Endothelial cell of umbilical vein (primary cell): ENCODE results near the gene CDCA5. TPM values are rescaled to one million over a fixed set of nuclear protein-coding genes. Genes with fewer than 3 reads are reported as not detected.

ENCODE experiments used
- BruUV-seq: library from RNA; stranded (reverse); fragments of 400-500 nt; replicated peaks from 2 replicates; lab custom pipeline; 2021; lab: Mats Ljungman, UMichigan
- CTCF ChIA-PET: fragments of 300-600, 350-600 bp; sonication (Branson Sonifier 250); formaldehyde crosslinking; loops from one replicate; lab custom pipeline; 2021; ENCODE audit warnings: antibody characterized with exemption, inconsistent platforms; lab: Charles Lee
- POLR2A ChIA-PET: fragments of 300-600, 350-600 bp; sonication (Branson Sonifier 250); formaldehyde crosslinking; loops from one replicate; lab custom pipeline; 2021; ENCODE audit warnings: antibody characterized with exemption, inconsistent platforms; lab: Charles Lee
- DNase-seq: peaks from one replicate; pipeline ENCODE4 v3.0.0-alpha.2; 2011; ENCODE audit warnings: low read depth, low spot score
- FAIRE-seq: peaks from 2 replicates; lab custom pipeline; 2011; peaks lifted over from hg19 to GRCh38; lab: Jason Lieb, UNC
- H2AFZ ChIP-seq: 2 replicates; pipeline ENCODE4 v1.6.0; 2012; ENCODE audit warnings: low read depth, low read length, control low read depth, inconsistent platforms
- H3K27ac ChIP-seq: 2 replicates; pipeline ENCODE4 v1.5.1; 2011; ENCODE audit warnings: low read depth, mild to moderate bottlenecking, control low read depth, low read length, moderate library complexity; ENCODE audit not compliant: insufficient read depth
- H3K27me3 ChIP-seq, 2 experiments: 2 replicates each; pipeline versions ENCODE4 v1.6.0 to v1.6.1; 2011; ENCODE audit warnings: low read length in 2 of 2, mixed read lengths in 1 of 2; ENCODE audit not compliant: control insufficient read depth in 2 of 2, insufficient read depth in 2 of 2
- H3K36me3 ChIP-seq, 2 experiments: 2 replicates in 1 of 2; 3 replicates in 1 of 2; pipeline ENCODE4 v1.5.1; 2011; ENCODE audit warnings: low read length in 2 of 2, mild to moderate bottlenecking in 1 of 2, moderate library complexity in 1 of 2; ENCODE audit not compliant: control insufficient read depth in 2 of 2, insufficient read depth in 2 of 2; ENCODE audit errors: extremely low read depth in 1 of 2
- H3K4me1 ChIP-seq: 3 replicates; pipeline ENCODE4 v1.5.1; 2011; ENCODE audit warnings: mild to moderate bottlenecking, low read length; ENCODE audit not compliant: control insufficient read depth, insufficient read depth; ENCODE audit errors: extremely low read depth
- H3K4me2 ChIP-seq: 2 replicates; pipeline ENCODE4 v1.6.1; 2011; ENCODE audit warnings: low read length, control low read depth, mixed read lengths; ENCODE audit not compliant: insufficient read depth
- H3K4me3 ChIP-seq, 3 experiments: fragments of 200-600 bp in 1 of 3; sonication (generic), shearing (Covaris generic) in 1 of 3; replicated peaks in 1 of 3; 2 replicates each; pipeline ENCODE4 v1.5.1; 2011 to 2016; ENCODE audit warnings: control low read depth in 3 of 3, low read length in 3 of 3, mild to moderate bottlenecking in 2 of 3, inconsistent platforms in 1 of 3, low read depth in 1 of 3, moderate library complexity in 1 of 3; ENCODE audit not compliant: insufficient read depth in 1 of 3
- H3K79me2 ChIP-seq: 2 replicates; pipeline ENCODE4 v1.6.0; 2012; ENCODE audit warnings: low read length, inconsistent platforms; ENCODE audit not compliant: control insufficient read depth, insufficient read depth
- H3K9ac ChIP-seq: replicated peaks from 2 replicates; pipeline ENCODE3; 2011; ENCODE audit warnings: low read length, control low read depth; ENCODE audit not compliant: insufficient read depth; ENCODE audit errors: extremely low read depth
- H3K9me1 ChIP-seq: replicated peaks from 3 replicates; pipeline ENCODE4 v1.6.0; 2011; ENCODE audit warnings: mild to moderate bottlenecking, low read length; ENCODE audit not compliant: control insufficient read depth, insufficient read depth; ENCODE audit errors: extremely low read depth
- H3K9me3 ChIP-seq: replicated peaks from 2 replicates; pipeline ENCODE4 v1.5.1; 2012; ENCODE audit warnings: low read length, inconsistent platforms; ENCODE audit not compliant: control insufficient read depth, insufficient read depth
- H4K20me1 ChIP-seq: replicated peaks from 2 replicates; pipeline ENCODE3; 2011; ENCODE audit warnings: mild to moderate bottlenecking, low read length; ENCODE audit not compliant: control insufficient read depth, insufficient read depth; ENCODE audit errors: extremely low read depth
- CTCF ChIP-seq, 2 donors: IDR thresholded peaks; 1 replicate in 1 of 2; 2 replicates in 1 of 2; pipeline ENCODE4 v1.5.1; 2011; ENCODE audit warnings: low read length in 2 of 2, mild to moderate bottlenecking in 2 of 2, moderate library complexity in 2 of 2, control low read depth in 1 of 2, inconsistent platforms in 1 of 2, low read depth in 1 of 2; ENCODE audit not compliant: insufficient read depth in 1 of 2; ENCODE audit errors: extremely low read depth in 1 of 2
- EZH2 ChIP-seq: IDR thresholded peaks from 2 replicates; pipeline ENCODE4 v1.6.1; 2012; ENCODE audit warnings: borderline replicate concordance, low read depth, mild to moderate bottlenecking, moderate library complexity, low read length, inconsistent platforms; ENCODE audit not compliant: severe bottlenecking
- FOS ChIP-seq: IDR thresholded peaks from 2 replicates; pipeline ENCODE4 v1.6.1; 2011; ENCODE audit warnings: mild to moderate bottlenecking, low read length, moderate library complexity, borderline replicate concordance; ENCODE audit not compliant: insufficient read depth
- GATA2 ChIP-seq: IDR thresholded peaks from 2 replicates; pipeline ENCODE4 v1.7.0; 2011; ENCODE audit warnings: low read depth, mild to moderate bottlenecking, moderate library complexity, mixed read lengths, low read length; ENCODE audit not compliant: insufficient read length, insufficient read depth
- JUN ChIP-seq: IDR thresholded peaks from 2 replicates; pipeline ENCODE4 v1.6.1; 2011; ENCODE audit warnings: borderline replicate concordance, low read depth; ENCODE audit not compliant: insufficient read length, insufficient read depth
- MAX ChIP-seq: IDR thresholded peaks from 2 replicates; pipeline ENCODE4 v1.6.1; 2011; ENCODE audit not compliant: insufficient read depth, insufficient read length
- MYC ChIP-seq: IDR thresholded peaks from one replicate; pipeline ENCODE4 v1.6.1; 2011; ENCODE audit warnings: mild to moderate bottlenecking, low read depth, low read length
- POLR2A ChIP-seq: IDR thresholded peaks from 2 replicates; pipeline ENCODE4 v1.6.1; 2012; ENCODE audit warnings: low read depth, mild to moderate bottlenecking, control low read depth, low read length
- POLR2AphosphoS5 ChIP-seq: IDR thresholded peaks from 2 replicates; pipeline ENCODE4 v1.6.1; 2012; ENCODE audit warnings: low read depth, mild to moderate bottlenecking, control low read depth, low read length, moderate library complexity; ENCODE audit not compliant: insufficient read depth
- dilution Hi-C: fragments of 300-500 bp; cut with MboI; formaldehyde crosslinking; loops from one replicate; pipeline ENCODE4 v1.15.0; 2019; ENCODE audit warnings: low sequenced_read_pairs; ENCODE audit not compliant: extremely low pct_ligation_motif_present
- intact Hi-C: fragments of 100-400 bp; cut with micrococcal nuclease; formaldehyde crosslinking; loops from one replicate; pipeline ENCODE4 v1.10.0; 2022
- polyA plus RNA-seq, 4 experiments: library from polyadenylated mRNA; depleted of rRNA in 3 of 4; stranded (reverse) in 3 of 4; unstranded in 1 of 4; fragments of >200 nt; gene quantifications; 2 replicates each; pipeline versions ENCODE4 v1.2.1 to v1.2.3, GENCODE V29; 2011 to 2012; ENCODE audit warnings: missing spikeins in 1 of 4
- total RNA-seq: library from RNA; stranded (reverse); gene quantifications from 2 replicates; pipeline ENCODE4 v1.2.3, GENCODE V29; 2021

Gene CDCA5
- total and polyA plus RNA-seq, 2 donors (not counting 3 experiments of a cell fraction or from before 2014, with no cell fraction given), result 16.4 to 35.7 TPM

DNA sequence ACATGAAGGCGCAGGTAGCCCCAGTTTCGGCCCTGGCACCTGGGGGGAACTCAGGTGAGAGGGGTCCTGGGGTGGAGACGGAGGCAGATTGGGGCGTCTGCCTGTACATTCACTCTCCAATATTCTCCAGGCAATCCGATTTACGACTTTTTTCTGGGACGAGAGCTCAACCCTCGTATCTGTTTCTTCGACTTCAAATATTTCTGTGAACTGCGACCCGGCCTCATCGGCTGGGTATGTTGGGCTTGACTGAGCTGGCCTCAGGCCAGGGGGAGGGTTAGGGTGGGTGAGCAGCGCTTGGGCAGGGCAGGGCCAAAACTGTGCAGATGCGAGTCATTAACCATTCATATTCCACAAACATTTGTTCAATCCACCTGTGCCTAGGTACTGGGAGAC, 29.5 kb upstream of the CDCA5 start:
- DNase-seq (no peak), FAIRE-seq (no peak)
- Histone ChIP-seq H3K9ac (no peak overlapping the region), H3K27me3 (no peaks in the 10 kb centered on the region), H3K79me2 (peaks cover 6% of the 10 kb centered on the region), H3K9me1 (no peaks in the 10 kb centered on the region), H3K36me3 (peaks cover 0 to 13% of the 10 kb centered on the region in 2 experiments), H4K20me1 (no peaks in the 10 kb centered on the region), H3K27ac (no peak overlapping the region), H3K4me2 (peak overlapping the region; percentile 43), H3K9me3 (no peaks in the 10 kb centered on the region), H3K4me1 (peaks cover 17% of the 10 kb centered on the region), H2AFZ (no peak overlapping the region), H3K4me3 (peak overlapping the region in 1 of 3 experiments; percentile 51)
- ChIA-PET POLR2A (no interaction called here), CTCF (interaction anchor here (1.2 to 3.7 kb wide), 7 partner anchors 8 to 68 kb away, joined by 4 to 56 read pairs (median 16); partner anchors contain the start of genes CAPN1, FAU, MRPL49 and SYVN1)
- TF ChIP-seq POLR2AphosphoS5, result no peak
- TF ChIP-seq MYC, result no peak
- no peak for TF ChIP-seq JUN
- no peak for TF ChIP-seq POLR2A
- TF ChIP-seq GATA2, result no peak
- no peak for TF ChIP-seq MAX
- TF ChIP-seq EZH2, result no peak
- TF ChIP-seq CTCF (IDR thresholded peaks at IDR 0.05; ENCODE audit: extremely low read depth in 1 of 2, insufficient read depth in 1 of 2, low read depth in 1 of 2, low read length in 2 of 2), result no peak
- no peak for TF ChIP-seq FOS
- intact Hi-C loops (loop anchor here (5.0 kb wide), 1 partner anchor 196 kb away; the partner anchor contains the start of gene ATG2A), dilution Hi-C loops (no loop called here)
- BruUV-seq, result no TSS peak
